Type B pancreatic cell (in vitro differentiated cells): ENCODE data around the gene RIPOR2. TPM values are rescaled to one million over a fixed set of nuclear protein-coding genes. Genes with fewer than 3 reads are reported as not detected.

ENCODE experiments used
- DNase-seq: peaks from one replicate; pipeline ENCODE4 v3.0.0; 2021; ENCODE audit warnings: mixed read lengths; ENCODE audit not compliant: unreplicated experiment; ENCODE audit errors: extremely low spot score
- H3K27ac Mint-ChIP-seq: 2 replicates; pipeline ENCODE4 v1.8.0; 2021; ENCODE audit warnings: mild to moderate bottlenecking, mixed read lengths
- H3K27me3 Mint-ChIP-seq: 2 replicates; pipeline ENCODE4 v1.8.0; 2021; ENCODE audit warnings: mixed read lengths
- H3K36me3 Mint-ChIP-seq: 2 replicates; pipeline ENCODE4 v1.8.0; 2021; ENCODE audit warnings: mixed read lengths
- H3K4me1 Mint-ChIP-seq: one replicate; pipeline ENCODE4 v1.8.0; 2021; ENCODE audit warnings: mixed read lengths; ENCODE audit not compliant: unreplicated experiment
- H3K4me3 Mint-ChIP-seq: 2 replicates; pipeline ENCODE4 v1.8.0; 2021; ENCODE audit warnings: mild to moderate bottlenecking, mixed read lengths
- H3K9me3 Mint-ChIP-seq: 2 replicates; pipeline ENCODE4 v1.8.0; 2021; ENCODE audit warnings: mixed read lengths
- CTCF ChIP-seq: fragments of 200-600 bp; sonication (generic); conservative IDR thresholded peaks from 2 replicates; pipeline ENCODE4 v1.5.0; 2021; ENCODE audit warnings: antibody characterized with exemption, mild to moderate bottlenecking
- total RNA-seq: library from RNA; stranded (reverse); gene quantifications from 2 replicates; pipeline ENCODE4 v1.2.1, GENCODE V29; 2021; ENCODE audit warnings: low replicate concordance

The RIPOR2 gene
- total RNA-seq, 1 donor from 2014 or later: 4.2 TPM

- no peak for TF ChIP-seq CTCF
- Mint-ChIP-seq H3K36me3 (no peaks in the 10 kb centered on the region), H3K27me3 (no peaks in the 10 kb centered on the region), H3K4me1 (peaks cover 19% of the 10 kb centered on the region), H3K27ac (no peak overlapping the region), H3K9me3 (no peaks in the 10 kb centered on the region), H3K4me3 (no peak overlapping the region)
- no peak for DNase-seq
Observed at GRCh38 chr6:24847402-24847801, 88.4 kb downstream of the RIPOR2 start.

- no peak overlapping the region for H3K4me3 Mint-ChIP-seq
- H3K36me3 Mint-ChIP-seq: no peaks in the 10 kb centered on the region
- no peak for DNase-seq
- no peak for TF ChIP-seq CTCF
- no peak overlapping the region for H3K27ac Mint-ChIP-seq
- no peaks in the 10 kb centered on the region for H3K9me3 Mint-ChIP-seq
- no peaks in the 10 kb centered on the region for H3K27me3 Mint-ChIP-seq
- peaks cover 19% of the 10 kb centered on the region for H3K4me1 Mint-ChIP-seq
Observed at GRCh38 chr6:24845578-24845977, 90.2 kb downstream of the RIPOR2 start.

- no peak for TF ChIP-seq CTCF
- Mint-ChIP-seq H3K27ac (no peak overlapping the region), H3K36me3 (no peaks in the 10 kb centered on the region), H3K9me3 (no peaks in the 10 kb centered on the region), H3K27me3 (no peaks in the 10 kb centered on the region), H3K4me1 (peaks cover 19% of the 10 kb centered on the region), H3K4me3 (no peak overlapping the region)
- no peak for DNase-seq
Observed at GRCh38 chr6:24844903-24845302, 90.9 kb downstream of the RIPOR2 start.

- DNase-seq: no peak
- Mint-ChIP-seq H3K27me3 (no peaks in the 10 kb centered on the region), H3K4me3 (no peak overlapping the region), H3K36me3 (no peaks in the 10 kb centered on the region), H3K27ac (no peak overlapping the region), H3K4me1 (peaks cover 19% of the 10 kb centered on the region), H3K9me3 (no peaks in the 10 kb centered on the region)
- no peak for TF ChIP-seq CTCF
Observed at GRCh38 chr6:24844061-24844460, 91.7 kb downstream of the RIPOR2 start.

- no peak for TF ChIP-seq CTCF
- Mint-ChIP-seq H3K4me3 (no peak overlapping the region), H3K27ac (no peak overlapping the region), H3K36me3 (no peaks in the 10 kb centered on the region), H3K9me3 (no peaks in the 10 kb centered on the region), H3K27me3 (no peaks in the 10 kb centered on the region), H3K4me1 (peaks cover 12% of the 10 kb centered on the region)
- DNase-seq: no peak
Observed at GRCh38 chr6:24840187-24840586, 95.6 kb downstream of the RIPOR2 start.

GRCh38 chr6:24838994-24839393, 96.8 kb downstream of the RIPOR2 start:
- Mint-ChIP-seq H3K36me3 (no peaks in the 10 kb centered on the region), H3K27me3 (no peaks in the 10 kb centered on the region), H3K4me3 (no peak overlapping the region), H3K9me3 (no peaks in the 10 kb centered on the region), H3K27ac (no peak overlapping the region), H3K4me1 (peaks cover 9% of the 10 kb centered on the region)
- no peak for DNase-seq
- no peak for TF ChIP-seq CTCF
